Activated CD4-positive, alpha-beta memory T cell treated with anti-CD3 and anti-CD28 coated beads for 36 hours (primary cell): Measurements from ENCODE around the gene RLBP1. TPM values are rescaled to one million over a fixed set of nuclear protein-coding genes. Genes with fewer than 3 reads are reported as not detected.

ENCODE experiments used
- CTCF ChIA-PET: fragments of 350-600 bp; sonication (Branson Sonifier 250); formaldehyde crosslinking; loops from one replicate; lab custom pipeline; 2021; ENCODE audit warnings: antibody characterized with exemption, inconsistent platforms; lab: Charles Lee
- POLR2A ChIA-PET: fragments of 350-600 bp; sonication (Branson Sonifier 250); formaldehyde crosslinking; loops from one replicate; lab custom pipeline; 2021; ENCODE audit warnings: antibody characterized with exemption; lab: Charles Lee
- DNase-seq: peaks from one replicate; pipeline ENCODE4 v3.0.0-alpha.2; 2020
- H3K27ac Mint-ChIP-seq: one replicate; pipeline ENCODE4 v1.8.0; 2021; ENCODE audit warnings: mixed read lengths
- H3K27me3 Mint-ChIP-seq: one replicate; pipeline ENCODE4 v1.8.0; 2021; ENCODE audit warnings: mixed read lengths
- H3K36me3 Mint-ChIP-seq: one replicate; pipeline ENCODE4 v1.8.0; 2021; ENCODE audit warnings: mixed read lengths
- H3K4me1 Mint-ChIP-seq: one replicate; pipeline ENCODE4 v1.8.0; 2021; ENCODE audit warnings: low read depth, mixed read lengths
- H3K4me3 Mint-ChIP-seq: one replicate; pipeline ENCODE4 v1.8.0; 2021; ENCODE audit warnings: mild to moderate bottlenecking, mixed read lengths
- H3K9me3 Mint-ChIP-seq: one replicate; pipeline ENCODE4 v1.8.0; 2021; ENCODE audit warnings: mixed read lengths
- intact Hi-C: fragments of 100-400 bp; cut with micrococcal nuclease; formaldehyde crosslinking; loops from one replicate; pipeline ENCODE4 v1.15.1; 2023
- total RNA-seq, 2 experiments: library from RNA; stranded (reverse); gene quantifications; one replicate each; pipeline ENCODE4 v1.2.3, GENCODE V29; 2021

Gene RLBP1
- total RNA-seq, 2 experiments from 2014 or later, result not detected

DNA sequence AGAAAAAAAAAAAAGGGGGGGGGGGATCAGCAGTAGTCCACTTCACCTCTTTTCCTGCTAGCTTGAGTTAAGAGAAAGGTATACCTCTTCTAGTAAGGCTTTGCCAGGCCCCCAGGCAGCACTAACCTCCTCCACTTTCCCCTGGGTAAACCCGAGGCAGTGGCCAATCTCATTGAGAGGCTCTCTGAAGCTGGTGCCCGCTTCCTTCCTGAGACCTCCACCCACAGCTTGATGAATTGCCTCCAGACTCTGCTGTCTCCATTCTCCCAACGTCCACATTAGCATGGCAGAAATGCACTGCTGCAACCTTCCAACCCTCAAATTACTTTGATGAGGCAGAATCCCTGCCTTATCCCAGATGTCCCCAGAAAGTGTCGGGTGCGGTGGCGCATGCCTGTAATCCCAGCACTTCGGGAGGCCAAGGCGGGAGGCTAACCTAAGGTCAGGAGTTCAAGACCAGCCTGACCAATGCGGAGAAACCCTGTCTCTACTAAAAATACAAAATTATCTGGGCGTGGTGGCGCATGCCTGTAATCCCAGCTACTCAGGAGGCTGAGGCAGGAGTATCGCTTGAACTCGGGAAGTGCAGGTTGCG lies 15.3 kb downstream of the RLBP1 start:
- POLR2A ChIA-PET, result interaction anchor here (1.3 to 1.8 kb wide), 2 partner anchors 38 to 116 kb away, joined by 3 to 9 read pairs; partner anchors contain the start of gene FANCI
- Mint-ChIP-seq H3K4me3 (no peak overlapping the region), H3K27ac (no peak overlapping the region), H3K27me3 (no peaks in the 10 kb centered on the region), H3K4me1 (peaks cover 33% of the 10 kb centered on the region), H3K9me3 (no peaks in the 10 kb centered on the region), H3K36me3 (peaks cover 3% of the 10 kb centered on the region)
- CTCF ChIA-PET, result interaction anchor here (0.5 to 5.1 kb wide), 72 partner anchors 9 to 311 kb away, joined by 3 to 70 read pairs (median 7); partner anchors contain the start of genes ABHD2, FANCI, HAPLN3 and POLG
- no peak for DNase-seq
- intact Hi-C loops, result loop anchor here (2.0 to 10.0 kb wide), 5 partner anchors 25 to 229 kb away; partner anchors contain the start of gene POLG

DNA sequence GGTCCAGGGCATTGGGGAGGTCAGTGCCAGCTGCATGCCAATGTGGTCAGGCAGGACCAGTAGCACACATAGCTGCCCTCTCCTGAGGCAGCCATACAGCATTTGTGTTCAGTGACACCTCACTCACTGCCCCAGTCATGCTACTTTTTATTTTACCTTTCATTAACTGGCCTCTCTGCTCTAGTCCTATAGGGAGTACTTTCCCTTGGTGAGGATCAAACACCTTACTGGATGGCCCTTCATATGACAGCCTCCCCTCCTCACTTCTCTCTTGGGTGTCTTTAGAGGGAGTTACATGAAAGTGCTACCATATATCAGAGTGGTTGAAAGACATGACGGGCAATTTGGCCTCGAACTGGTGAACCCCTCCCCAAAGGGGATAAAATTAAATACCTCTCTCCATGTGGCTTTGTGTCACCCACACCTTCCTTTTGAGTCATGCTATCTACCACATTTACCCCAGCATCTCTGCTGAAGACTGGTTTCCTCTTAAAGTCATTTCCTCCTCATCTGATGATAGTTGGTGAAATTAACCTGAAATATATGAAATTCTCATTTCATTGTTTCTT lies 17.6 kb downstream of the RLBP1 start:
- intact Hi-C loops, result loop anchor here (1.0 to 10.0 kb wide), 4 partner anchors 23 to 231 kb away; partner anchors contain the start of gene FANCI
- ChIA-PET CTCF (interaction anchor here (0.6 to 5.1 kb wide), 5 partner anchors 12 to 299 kb away, joined by 3 to 43 read pairs (median 4); no protein-coding TSS in a partner anchor), POLR2A (interaction anchor here (1.5 kb wide), 1 partner anchor 126 kb away, joined by 3 read pairs; no protein-coding TSS in a partner anchor)
- Mint-ChIP-seq H3K9me3 (no peaks in the 10 kb centered on the region), H3K4me3 (no peak overlapping the region), H3K27ac (peak overlapping the region; percentile 55), H3K4me1 (peaks cover 36% of the 10 kb centered on the region), H3K27me3 (no peaks in the 10 kb centered on the region), H3K36me3 (peaks cover 3% of the 10 kb centered on the region)
- peak; percentile 63 for DNase-seq

DNA sequence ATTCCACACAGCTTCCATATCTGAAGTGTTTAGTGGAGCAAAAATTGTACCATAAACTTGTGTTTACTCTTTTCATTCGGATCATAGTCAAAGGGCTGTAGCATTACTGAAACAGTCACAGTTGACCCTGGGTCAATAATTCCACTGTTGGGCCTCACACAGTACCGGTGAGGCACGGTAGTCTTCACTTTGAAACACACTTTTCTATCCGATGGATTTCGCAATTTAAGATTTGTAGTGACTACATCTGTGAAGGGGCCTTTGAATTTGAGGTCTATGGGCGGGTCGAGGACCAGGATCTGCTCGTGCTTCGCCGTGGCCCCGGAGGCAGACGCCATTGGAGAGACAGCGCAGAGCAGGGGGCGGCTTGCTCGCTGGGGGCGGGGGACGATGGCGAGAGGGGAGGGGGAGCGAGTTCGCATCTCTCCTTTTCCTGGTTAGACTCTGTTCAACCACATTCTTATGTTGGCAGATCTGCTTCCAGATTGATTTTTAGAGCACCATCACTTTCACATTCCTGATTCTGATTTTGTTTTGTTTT lies 19.8 kb downstream of the RLBP1 start:
- Mint-ChIP-seq H3K4me1 (peaks cover 51% of the 10 kb centered on the region), H3K27me3 (no peaks in the 10 kb centered on the region), H3K4me3 (no peak overlapping the region), H3K27ac (no peak overlapping the region), H3K9me3 (no peaks in the 10 kb centered on the region), H3K36me3 (peaks cover 6% of the 10 kb centered on the region)
- ChIA-PET CTCF (no interaction called here), POLR2A (no interaction called here)
- intact Hi-C loops, result loop anchor here (10.0 kb wide), 1 partner anchor 233 kb away; no protein-coding TSS in a partner anchor
- no peak for DNase-seq

DNA sequence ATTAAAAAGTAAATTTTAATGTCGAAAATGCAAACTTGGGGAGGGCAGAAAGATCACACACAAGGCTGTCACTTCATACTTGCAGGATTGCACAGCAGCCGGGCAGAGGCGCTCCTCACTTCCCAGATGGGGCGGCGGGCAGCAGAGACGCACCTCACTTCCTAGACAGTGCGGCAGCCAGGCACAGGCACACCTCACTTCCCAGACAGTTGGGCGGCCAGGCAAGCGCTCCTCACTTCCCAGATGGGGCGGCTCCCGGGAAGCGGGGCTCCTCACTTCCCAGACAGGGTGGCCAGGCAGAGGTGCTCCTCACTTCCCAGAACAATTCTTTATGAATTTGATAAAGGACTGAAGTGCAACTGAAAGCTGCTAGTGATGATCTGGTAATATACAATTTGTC lies 21.2 kb downstream of the RLBP1 start:
- CTCF ChIA-PET, result no interaction called here
- Mint-ChIP-seq H3K27me3 (no peaks in the 10 kb centered on the region), H3K36me3 (peaks cover 16% of the 10 kb centered on the region), H3K9me3 (no peaks in the 10 kb centered on the region), H3K4me1 (peaks cover 50% of the 10 kb centered on the region), H3K4me3 (no peak overlapping the region), H3K27ac (no peak overlapping the region)
- intact Hi-C loops, result loop anchor here (10.0 kb wide), 1 partner anchor 235 kb away; no protein-coding TSS in a partner anchor
- no peak for DNase-seq
- POLR2A ChIA-PET, result interaction anchor here (0.7 kb wide), 1 partner anchor 86 kb away, joined by 3 read pairs; no protein-coding TSS in a partner anchor

DNA sequence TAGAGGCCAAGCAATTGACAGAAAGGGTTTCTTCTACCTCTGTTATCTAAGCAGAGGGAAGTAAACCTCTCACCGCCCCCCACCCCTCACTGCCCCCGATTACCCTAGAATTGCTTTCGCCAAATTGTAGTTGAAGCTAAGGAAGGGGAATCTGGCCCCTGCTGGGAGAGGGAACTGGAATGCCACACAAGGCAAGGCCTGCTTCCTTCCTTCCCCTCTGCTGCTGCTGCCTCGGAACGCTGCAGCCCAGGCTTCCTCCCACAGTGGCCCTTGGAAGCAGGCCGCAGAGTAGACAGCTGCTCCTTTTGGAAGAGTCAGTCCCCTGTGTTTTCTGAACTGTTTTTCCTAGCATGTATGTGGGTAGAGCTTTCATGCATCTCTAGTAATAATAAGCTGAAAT lies 21.6 kb downstream of the RLBP1 start:
- peaks cover 47% of the 10 kb centered on the region for H3K4me1 Mint-ChIP-seq

DNA sequence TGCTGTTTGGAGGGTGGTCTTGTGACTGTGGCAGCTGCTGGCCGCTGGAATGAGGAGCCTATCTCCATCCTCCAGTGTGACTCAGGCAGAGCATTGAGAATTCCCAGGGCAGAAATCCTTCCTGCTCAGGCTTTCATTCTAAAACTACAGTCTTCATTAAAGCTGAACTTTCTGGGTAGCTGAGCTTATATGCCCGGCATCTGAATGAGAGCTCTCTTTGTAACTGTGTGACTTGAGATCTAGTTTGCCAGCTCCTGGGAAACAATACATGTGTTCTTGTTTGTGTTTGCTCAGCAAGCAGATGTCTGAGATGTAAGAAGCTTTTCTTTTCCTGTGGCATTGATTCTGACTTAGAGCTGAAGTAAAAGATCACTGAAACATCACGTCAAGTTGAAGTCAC lies 22.4 kb downstream of the RLBP1 start:
- intact Hi-C loops, result no loop called here
- Mint-ChIP-seq H3K27me3 (no peaks in the 10 kb centered on the region), H3K36me3 (peaks cover 21% of the 10 kb centered on the region), H3K4me1 (peaks cover 41% of the 10 kb centered on the region), H3K4me3 (no peak overlapping the region), H3K27ac (peak overlapping the region; percentile 64), H3K9me3 (no peaks in the 10 kb centered on the region)
- POLR2A ChIA-PET, result interaction anchor here (2.3 kb wide), 1 partner anchor 31 kb away, joined by 8 read pairs; no protein-coding TSS in a partner anchor
- no peak for DNase-seq
- CTCF ChIA-PET, result interaction anchor here (1.2 to 7.2 kb wide), 5 partner anchors 8 to 31 kb away, joined by 3 to 58 read pairs (median 6); no protein-coding TSS in a partner anchor

More for the DNA sequence above, 21.6 kb downstream of the RLBP1 start:
- Mint-ChIP-seq H3K4me3 (no peak overlapping the region), H3K9me3 (no peaks in the 10 kb centered on the region), H3K27ac (no peak overlapping the region), H3K27me3 (no peaks in the 10 kb centered on the region), H3K36me3 (peaks cover 16% of the 10 kb centered on the region)
- ChIA-PET POLR2A (interaction anchor here (0.7 to 2.3 kb wide), 2 partner anchors 32 to 86 kb away, joined by 3 to 8 read pairs; no protein-coding TSS in a partner anchor), CTCF (interaction anchor here (1.2 to 7.2 kb wide), 2 partner anchors 7 to 32 kb away, joined by 6 to 58 read pairs; no protein-coding TSS in a partner anchor)
- intact Hi-C loops, result loop anchor here (10.0 kb wide), 1 partner anchor 235 kb away; no protein-coding TSS in a partner anchor
- no peak for DNase-seq

DNA sequence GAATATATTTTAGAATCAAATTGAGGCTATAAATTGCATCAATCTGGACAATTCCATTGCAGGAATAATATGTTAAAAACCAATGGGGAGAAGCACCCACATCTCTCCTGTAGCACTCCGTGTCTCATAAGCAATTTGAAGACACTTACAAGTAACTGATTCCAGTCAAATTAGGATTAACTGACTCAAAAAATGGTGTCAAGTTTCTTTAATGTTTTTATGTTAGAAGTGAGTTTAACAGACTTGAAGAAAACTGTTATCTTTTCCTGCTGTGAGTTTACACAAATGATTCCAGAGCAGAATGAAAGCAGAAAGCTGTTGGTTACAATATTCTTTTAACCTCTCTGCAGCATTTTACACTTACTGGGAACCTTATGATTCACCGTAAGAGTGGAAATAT lies 23.2 kb downstream of the RLBP1 start:
- Mint-ChIP-seq H3K27me3 (no peaks in the 10 kb centered on the region), H3K9me3 (no peaks in the 10 kb centered on the region), H3K27ac (peak overlapping the region; percentile 64), H3K4me3 (no peak overlapping the region), H3K4me1 (peaks cover 35% of the 10 kb centered on the region), H3K36me3 (peaks cover 24% of the 10 kb centered on the region)
- ChIA-PET POLR2A (interaction anchor here (2.3 kb wide), 1 partner anchor 31 kb away, joined by 8 read pairs; no protein-coding TSS in a partner anchor), CTCF (interaction anchor here (1.3 to 7.2 kb wide), 5 partner anchors 9 to 293 kb away, joined by 3 to 58 read pairs (median 6); no protein-coding TSS in a partner anchor)
- intact Hi-C loops, result no loop called here
- no peak for DNase-seq

DNA sequence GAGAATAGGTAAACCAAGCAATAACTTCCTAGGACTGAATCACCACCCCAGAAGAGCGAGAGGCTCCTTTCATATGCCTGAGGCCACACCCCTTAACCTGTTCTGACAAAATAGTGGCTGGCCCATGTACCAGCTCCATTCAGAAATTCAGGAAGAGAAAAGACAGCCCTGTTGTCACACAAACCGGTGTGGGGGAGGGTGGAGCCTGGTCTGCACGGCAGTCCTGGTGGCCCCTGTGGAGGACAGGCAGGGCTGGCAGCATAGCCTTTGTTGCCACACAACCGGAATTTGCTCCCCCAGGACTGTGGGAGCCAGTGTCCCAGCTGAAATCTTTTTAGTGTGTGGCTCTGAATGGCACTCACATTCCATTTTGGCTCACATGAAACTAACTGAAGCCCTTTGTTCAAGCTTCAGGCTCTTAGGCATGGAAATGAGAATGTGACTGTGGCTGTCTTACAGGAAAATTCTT lies 23.8 kb downstream of the RLBP1 start:
- peaks cover 36% of the 10 kb centered on the region for H3K4me1 Mint-ChIP-seq
- H3K9me3 Mint-ChIP-seq, result no peaks in the 10 kb centered on the region
- intact Hi-C loops, result loop anchor here (1.0 kb wide), 2 partner anchors 17 to 30 kb away; no protein-coding TSS in a partner anchor
- H3K27ac Mint-ChIP-seq, result peak overlapping the region; percentile 85
- no peaks in the 10 kb centered on the region for H3K27me3 Mint-ChIP-seq
- DNase-seq, result peak; percentile 55
- H3K4me3 Mint-ChIP-seq, result no peak overlapping the region
- POLR2A ChIA-PET, result interaction anchor here (2.3 kb wide), 1 partner anchor 30 kb away, joined by 8 read pairs; no protein-coding TSS in a partner anchor
- H3K36me3 Mint-ChIP-seq, result peaks cover 27% of the 10 kb centered on the region
- CTCF ChIA-PET, result interaction anchor here (1.0 to 7.2 kb wide), 5 partner anchors 9 to 293 kb away, joined by 3 to 58 read pairs (median 6); no protein-coding TSS in a partner anchor

DNA sequence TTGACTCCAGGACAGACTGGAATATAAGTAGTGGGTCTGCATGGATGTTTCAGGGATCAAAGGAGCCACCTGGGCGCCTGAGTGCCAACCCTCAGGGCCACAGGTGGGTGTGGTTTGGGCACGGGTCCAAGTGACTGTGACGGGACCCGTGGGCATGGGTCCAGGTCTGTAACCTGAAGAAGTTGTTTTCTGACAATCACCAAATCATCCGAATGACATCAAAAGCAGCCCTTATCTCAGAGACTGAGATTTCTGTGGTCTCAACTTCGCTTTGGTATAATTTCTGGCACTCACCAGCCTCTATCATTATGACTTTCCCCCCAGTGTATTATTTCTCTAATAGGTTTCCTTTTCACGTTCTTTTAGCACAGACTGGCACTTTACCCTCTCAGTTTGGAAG lies 24.4 kb downstream of the RLBP1 start:
- H3K36me3 Mint-ChIP-seq, result peaks cover 27% of the 10 kb centered on the region
- H3K27me3 Mint-ChIP-seq, result no peaks in the 10 kb centered on the region
- ChIA-PET CTCF (interaction anchor here (1.0 to 7.2 kb wide), 4 partner anchors 10 to 292 kb away, joined by 3 to 58 read pairs (median 12); no protein-coding TSS in a partner anchor), POLR2A (no interaction called here)
- no peaks in the 10 kb centered on the region for H3K9me3 Mint-ChIP-seq
- intact Hi-C loops, result loop anchor here (1.0 kb wide), 2 partner anchors 17 to 30 kb away; no protein-coding TSS in a partner anchor
- H3K4me3 Mint-ChIP-seq, result no peak overlapping the region
- peak overlapping the region; percentile 85 for H3K27ac Mint-ChIP-seq
- DNase-seq, result peak; percentile 76
- peaks cover 35% of the 10 kb centered on the region for H3K4me1 Mint-ChIP-seq

DNA sequence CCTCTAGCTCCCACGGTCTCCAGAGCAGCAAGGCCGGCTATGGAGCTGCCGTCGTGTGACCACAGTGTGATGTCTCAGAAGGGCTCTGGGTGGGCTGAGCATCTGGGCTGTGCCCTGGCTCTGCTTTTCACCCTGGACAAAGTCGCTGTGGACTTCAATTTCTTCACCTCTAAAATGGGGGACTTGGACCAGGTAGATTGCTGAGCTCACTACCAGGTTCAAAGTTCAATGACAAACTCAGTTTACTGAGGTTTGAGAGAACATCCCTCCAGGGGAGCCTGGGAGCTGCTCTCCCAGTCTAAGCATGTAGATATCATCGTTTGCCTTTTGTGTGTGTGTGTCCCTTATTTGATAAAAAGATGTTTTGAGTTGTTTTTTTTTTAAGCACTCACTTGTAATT lies 25.1 kb downstream of the RLBP1 start:
- Mint-ChIP-seq H3K36me3 (peaks cover 31% of the 10 kb centered on the region), H3K27me3 (no peaks in the 10 kb centered on the region), H3K4me3 (no peak overlapping the region), H3K9me3 (no peaks in the 10 kb centered on the region), H3K27ac (no peak overlapping the region), H3K4me1 (peaks cover 37% of the 10 kb centered on the region)
- intact Hi-C loops, result no loop called here
- POLR2A ChIA-PET, result no interaction called here
- no peak for DNase-seq
- CTCF ChIA-PET, result interaction anchor here (2.7 to 7.2 kb wide), 3 partner anchors 11 to 28 kb away, joined by 6 to 58 read pairs (median 18); no protein-coding TSS in a partner anchor

DNA sequence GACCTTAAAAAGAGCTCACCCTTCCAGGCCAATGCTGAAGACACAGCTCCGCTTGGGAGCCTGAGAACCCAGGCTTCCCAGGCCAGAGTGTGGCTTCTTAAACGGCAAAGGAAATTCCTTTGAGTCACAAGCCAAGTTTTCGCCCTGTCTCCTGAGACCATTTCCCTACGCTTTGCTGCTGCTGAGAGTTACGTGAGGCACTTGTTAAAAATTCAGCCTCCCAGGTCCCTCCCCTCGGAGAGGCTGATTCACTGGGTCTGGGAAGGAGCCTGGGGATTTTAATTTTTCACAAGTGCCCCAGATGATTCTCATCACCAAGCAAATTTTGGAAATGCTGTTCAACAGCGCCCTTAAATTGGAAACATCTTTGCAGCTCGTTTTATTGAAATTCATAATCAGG lies 25.5 kb downstream of the RLBP1 start:
- intact Hi-C loops, result no loop called here
- Mint-ChIP-seq H3K9me3 (no peaks in the 10 kb centered on the region), H3K27ac (no peak overlapping the region), H3K4me3 (no peak overlapping the region), H3K27me3 (no peaks in the 10 kb centered on the region), H3K36me3 (peaks cover 33% of the 10 kb centered on the region), H3K4me1 (peaks cover 37% of the 10 kb centered on the region)
- ChIA-PET CTCF (interaction anchor here (0.7 to 7.2 kb wide), 5 partner anchors 11 to 117 kb away, joined by 3 to 58 read pairs (median 6); no protein-coding TSS in a partner anchor), POLR2A (no interaction called here)
- DNase-seq, result no peak
